Measurements from ENCODE around the gene PCDHGA6.

- no peak for TF ChIP-seq EZH2 (IDR thresholded peaks at IDR 0.05)
- TF ChIP-seq POLR2AphosphoS5 (IDR thresholded peaks at IDR 0.05; ENCODE audit: borderline replicate concordance, low read depth, low read length): no peak
- TF ChIP-seq FOXP2 (optimal IDR thresholded peaks at IDR 0.05; ENCODE audit: control extremely low read depth, extremely low read length, insufficient read depth): no peak
These were observed 47.4 kb upstream of the PCDHGA6 start for GRCh38 chr5:141326088-141326854.
